OCI-M1 (cell line): ENCODE data around the gene PRR11.
"Not testable (repeated sequence)": the region's sequence is repeated elsewhere in the genome, so short reads cannot be mapped to it uniquely, and the experiment has no call there.

ENCODE experiments used
- DNase-seq: peaks from one replicate; lab custom pipeline; 2025; lab: John Stamatoyannopoulos, UW

The PRR11 gene

DNA sequence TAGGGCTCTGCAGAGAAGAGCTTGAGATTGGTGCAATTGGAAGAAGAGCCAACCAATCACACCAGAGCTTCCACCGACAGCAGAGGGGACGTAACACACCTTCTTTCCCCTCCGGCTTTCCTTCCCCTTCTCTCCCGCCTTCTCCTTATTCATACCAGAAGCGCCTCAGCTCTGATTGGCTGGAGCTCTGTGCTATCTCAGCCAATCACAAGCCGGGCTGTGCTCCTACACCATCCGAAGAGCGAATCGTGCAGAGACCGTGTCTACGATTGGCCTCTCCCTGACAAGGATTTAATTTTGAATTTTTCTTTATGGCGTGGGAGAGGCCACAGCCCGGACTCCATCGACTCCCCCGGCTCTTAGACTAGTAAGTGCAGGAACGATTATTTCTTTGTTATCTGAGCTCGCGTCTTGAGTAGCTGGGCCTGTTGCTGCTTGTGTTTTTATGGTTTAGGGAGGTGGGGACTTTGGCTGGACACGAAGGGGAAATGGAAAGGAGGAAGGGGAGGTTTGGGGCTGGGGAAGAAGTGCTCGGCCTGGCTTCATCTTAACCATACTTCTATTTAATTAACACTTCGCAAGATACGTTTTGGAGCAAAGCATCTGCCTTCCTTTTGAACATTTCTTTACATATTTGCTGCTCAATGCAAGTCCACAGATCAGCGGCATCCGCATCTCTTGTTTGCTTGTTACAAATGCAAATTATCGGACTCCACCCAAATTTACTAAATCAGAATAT, at the start of gene PRR11:
TSS of gene PRR11 (plus strand) at position 308 of the 739 bp plus-strand sequence. CDS start 14,007 bp downstream, outside the sequence.
- peak; percentile 100 for DNase-seq

GRCh38 chr17:59105852-59106462, 49.6 kb upstream of the PRR11 start:
- DNase-seq, result peak; percentile 74

GRCh38 chr17:59106463-59107305, 48.9 kb upstream of the PRR11 start, which contains the start of gene TRIM37:
TSS of gene TRIM37 (minus strand) at chr17:59106880. CDS start at chr17:59106461, 419 bp downstream.
- peak; percentile 99 for DNase-seq

DNA sequence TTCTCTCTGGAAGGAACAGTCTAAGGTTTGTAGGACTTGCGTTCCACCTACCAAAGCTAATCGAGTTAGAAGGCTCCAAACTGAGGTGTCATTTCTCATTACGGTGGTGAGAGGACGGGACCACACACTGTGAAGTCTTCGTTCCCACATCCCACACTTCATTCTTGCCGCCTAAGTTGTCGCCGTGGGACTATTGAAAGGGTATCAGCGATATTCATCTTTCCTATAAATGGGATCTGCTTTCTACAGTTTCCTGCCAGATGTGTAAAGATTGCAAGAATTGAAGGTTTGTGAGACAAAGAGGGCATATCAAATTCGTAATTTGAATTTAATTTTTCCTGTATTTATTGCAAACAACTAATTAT, 48.3 kb upstream of the PRR11 start:
- DNase-seq, result no peak

GRCh38 chr17:59108400-59109102, 47.0 kb upstream of the PRR11 start:
- DNase-seq, result no peak

DNA sequence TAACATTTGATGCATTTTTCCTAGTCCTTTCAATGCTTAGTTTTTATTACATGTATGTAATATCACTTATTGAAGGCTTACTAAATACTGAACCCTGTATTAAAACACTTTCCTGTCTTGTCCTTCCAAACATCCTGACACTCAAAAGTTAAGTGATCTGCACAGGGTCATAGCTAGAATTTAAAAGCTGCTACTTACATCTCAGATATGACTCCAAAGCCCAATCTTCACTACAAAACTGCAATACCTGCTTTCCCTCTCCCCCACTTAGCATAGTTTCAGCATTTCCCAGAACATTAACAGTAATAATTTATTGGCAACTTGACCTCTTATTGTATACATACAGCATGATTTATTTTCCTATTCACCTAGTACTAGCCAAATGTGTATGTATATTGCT, 44.6 kb upstream of the PRR11 start:
- DNase-seq, result no peak

DNA sequence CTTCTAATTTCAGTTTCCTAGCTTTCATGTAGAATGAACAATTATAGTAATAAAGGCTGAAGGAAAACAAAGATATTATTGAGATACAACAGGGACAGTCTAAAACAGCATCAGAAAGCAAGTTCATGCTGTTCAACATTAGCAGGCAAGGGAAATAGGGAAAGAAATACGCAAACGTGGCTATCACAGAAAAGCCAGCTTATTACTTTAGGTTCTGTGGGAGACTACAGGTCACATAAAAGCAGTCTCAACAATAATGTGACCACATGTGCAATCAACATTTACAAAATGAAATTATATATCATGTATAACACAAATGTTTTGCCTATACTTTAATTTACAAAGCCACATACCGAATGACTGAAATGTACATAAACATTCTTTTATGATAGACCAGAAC, 44.0 kb upstream of the PRR11 start:
- no peak for DNase-seq

DNA sequence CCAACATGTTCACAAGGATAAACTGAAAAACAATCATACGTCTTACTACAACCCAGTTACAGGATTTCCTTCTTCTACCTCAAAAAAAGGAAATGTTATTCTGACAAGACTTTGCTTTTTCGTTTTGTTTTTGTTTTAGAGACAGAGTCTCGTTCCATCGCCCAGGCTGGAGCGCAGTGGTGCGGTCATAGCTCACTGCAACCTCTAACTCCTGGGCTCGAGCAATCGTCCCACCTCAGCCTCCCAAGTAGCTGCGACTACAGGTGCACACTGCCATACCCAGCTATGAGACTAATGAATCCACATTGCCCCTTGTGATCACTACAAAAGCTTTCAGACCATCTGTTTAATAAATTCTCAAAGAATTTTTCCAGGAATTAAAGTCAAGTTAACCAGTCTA, 40.1 kb upstream of the PRR11 start:
- no peak for DNase-seq

GRCh38 chr17:59121901-59122480, 33.6 kb upstream of the PRR11 start:
- DNase-seq, result no peak

- DNase-seq, result no peak
These were observed 30.9 kb upstream of the PRR11 start for GRCh38 chr17:59124665-59125064.

DNA sequence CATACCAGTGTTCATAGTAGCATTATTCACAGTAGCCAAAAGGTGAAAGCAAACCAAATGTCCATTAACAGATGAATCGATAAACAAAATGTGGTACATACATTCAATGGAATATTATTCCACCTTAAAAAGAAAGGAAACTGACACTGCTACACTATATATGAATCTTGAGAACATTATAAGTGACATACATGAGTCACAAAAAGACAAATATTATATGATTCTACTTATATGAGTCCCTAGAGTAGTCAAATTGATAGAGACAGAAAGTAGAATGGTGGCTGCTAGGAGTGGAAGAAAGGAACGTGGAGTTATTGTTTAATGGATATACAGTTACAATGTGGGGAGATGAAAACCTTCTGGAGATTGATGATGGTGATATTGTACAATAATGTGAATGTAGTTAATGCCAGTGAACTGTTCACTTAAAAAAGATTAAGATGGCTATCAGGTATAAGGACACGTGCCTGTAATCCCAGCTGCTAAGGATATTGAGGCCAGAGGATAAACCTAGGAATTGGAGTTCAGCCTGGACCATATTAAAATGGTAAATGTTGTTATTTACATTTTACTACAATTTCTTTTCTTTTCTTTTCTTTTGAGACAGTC, 28.6 kb upstream of the PRR11 start:
- no peak for DNase-seq

GRCh38 chr17:59129814-59130213, 25.7 kb upstream of the PRR11 start:
- DNase-seq, result no peak

GRCh38 chr17:59131131-59131530, 24.4 kb upstream of the PRR11 start:
- no peak for DNase-seq

DNA sequence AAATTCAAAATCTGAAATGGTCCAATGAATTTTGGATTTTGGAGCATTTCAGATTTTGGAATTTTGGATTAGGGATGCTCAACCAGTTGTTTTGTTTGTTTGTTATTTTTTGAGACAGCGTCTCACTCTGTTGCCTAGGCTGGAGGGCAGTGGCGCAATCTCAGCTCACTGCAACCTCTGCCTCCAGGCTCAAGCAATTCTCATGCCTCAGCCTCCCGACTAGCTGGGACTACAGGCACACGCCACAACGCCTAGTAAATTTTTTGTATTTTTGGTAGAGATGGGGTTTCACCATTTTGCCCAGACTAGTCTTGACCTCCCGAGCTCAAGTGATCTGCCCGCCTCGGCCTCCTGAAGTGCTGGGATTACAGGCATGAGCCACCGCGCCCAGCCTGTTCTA, 17.2 kb upstream of the PRR11 start:
- not testable (repeated sequence) for DNase-seq

- DNase-seq, result no peak
These were observed 15.6 kb upstream of the PRR11 start for GRCh38 chr17:59139939-59140338.

GRCh38 chr17:59141860-59142259, 13.7 kb upstream of the PRR11 start:
- DNase-seq, result no peak

DNA sequence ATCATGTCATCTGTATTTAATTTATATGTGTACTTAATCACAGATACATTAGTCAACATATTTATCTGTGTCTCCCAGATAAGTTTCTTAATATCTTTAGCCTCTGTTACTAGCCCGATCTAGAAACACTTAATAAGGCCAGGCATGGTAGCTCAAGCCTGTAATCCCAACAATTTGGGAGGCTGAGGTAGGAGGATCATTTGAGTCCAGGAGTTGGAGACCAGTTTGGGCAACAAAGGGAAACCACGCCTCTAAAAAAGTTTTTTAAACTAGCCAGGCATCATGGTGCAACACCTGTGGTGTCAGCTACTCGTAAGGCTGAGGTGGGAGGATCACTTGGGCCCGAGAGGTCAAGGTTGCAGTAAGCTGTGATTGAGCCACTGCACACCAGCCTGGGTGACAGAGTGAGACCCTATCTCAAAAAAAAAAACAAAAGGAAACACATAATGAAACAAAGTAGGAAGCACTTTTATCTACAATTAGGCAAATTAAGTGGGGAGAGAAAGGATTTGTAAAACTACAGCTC, 9.9 kb upstream of the PRR11 start:
- DNase-seq, result no peak

DNA sequence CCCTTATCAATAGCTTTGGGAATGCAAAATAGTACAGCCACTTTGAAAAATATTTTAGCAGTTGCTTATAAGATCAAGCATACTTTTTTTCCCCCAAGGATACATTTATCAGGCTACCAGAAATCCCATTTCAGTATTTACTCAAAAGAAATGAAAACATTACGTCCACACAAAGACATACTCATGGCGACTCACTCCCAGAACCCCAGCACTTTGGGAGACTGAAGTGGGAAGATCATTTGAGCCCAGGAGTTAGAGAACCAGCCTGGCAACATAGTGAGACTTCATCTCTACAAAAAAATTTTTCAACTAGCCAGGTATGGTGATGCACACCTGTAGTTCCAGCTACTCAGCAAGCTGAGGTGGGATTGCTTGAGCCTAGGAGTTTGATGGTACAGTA, 6.5 kb upstream of the PRR11 start:
- DNase-seq, result no peak

DNA sequence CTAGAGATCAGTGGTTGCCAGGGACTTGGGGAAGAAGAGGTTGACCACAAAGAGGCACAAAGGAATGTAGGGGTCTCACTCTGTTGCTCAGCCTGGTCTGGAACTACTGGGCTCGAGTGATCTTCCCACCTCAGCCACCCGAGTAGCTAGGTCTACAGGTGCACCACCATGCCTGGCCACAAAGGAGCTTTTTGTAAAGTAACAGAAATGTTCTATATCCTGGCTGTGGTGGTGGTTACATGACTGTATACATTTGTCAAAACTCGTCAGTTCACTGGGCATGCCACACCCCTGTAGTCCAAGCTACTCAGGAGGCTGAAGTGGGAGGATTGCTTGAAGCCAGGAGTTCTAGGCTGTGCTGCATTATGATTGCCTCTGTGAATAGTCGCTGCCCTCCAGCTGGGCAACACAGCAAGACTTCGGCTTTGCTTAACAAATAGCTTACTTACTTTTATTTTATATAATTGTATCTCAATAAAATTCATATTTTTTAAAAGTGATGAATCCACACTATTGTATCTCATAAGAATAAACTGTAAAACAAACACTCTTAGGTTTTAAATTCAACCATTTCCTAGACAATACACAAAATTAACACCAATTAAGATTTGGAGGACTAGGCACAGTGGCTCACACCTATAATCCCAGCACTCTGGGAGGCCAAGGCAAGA, 5.6 kb upstream of the PRR11 start:
- DNase-seq, result no peak

DNA sequence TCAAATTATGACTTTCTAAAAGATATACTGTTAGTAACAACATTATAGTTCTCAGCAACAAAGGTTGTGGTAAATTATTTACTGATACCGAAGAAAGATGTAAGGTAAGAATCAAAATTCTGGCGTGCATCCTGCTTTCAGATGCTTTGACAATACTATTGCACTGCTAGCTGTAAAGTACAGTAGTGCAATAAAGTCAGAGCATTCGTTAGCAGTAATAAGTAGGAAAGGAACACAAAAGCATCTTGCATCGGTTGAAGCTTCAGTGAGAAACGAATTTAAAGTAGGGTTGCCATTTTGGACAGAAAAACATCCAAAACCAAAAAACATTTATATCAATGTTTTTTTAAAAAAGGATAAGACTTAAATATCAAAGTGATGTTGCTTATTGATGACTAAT, 4.5 kb upstream of the PRR11 start:
- no peak for DNase-seq

DNA sequence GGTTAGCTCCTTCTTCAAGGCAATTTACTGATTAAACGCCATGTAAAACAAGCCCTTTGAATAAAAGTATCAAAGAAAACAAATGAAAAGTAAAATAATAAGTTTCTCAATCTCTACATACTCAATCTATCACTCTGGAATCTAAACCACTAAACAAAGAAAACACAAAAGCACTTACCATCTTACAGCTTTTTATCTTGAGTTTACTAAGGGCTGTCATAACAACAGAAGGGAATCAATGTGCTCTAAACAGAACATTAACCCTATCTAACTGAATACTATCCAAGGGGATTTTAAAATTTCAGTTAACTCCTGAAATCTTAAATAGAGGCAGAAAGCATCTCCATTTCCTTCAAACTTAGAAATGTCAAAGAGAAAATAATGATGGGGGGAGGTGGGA, 4.0 kb upstream of the PRR11 start:
- DNase-seq, result no peak
